SH-SY5Y (cell line): ENCODE results near the gene USP37.

Experiments used
- GATA2 ChIP-seq: IDR thresholded peaks from 2 replicates; pipeline ENCODE4 v1.6.1; 2011; ENCODE audit warnings: mild to moderate bottlenecking, low read depth, low read length
- GATA3 ChIP-seq: IDR thresholded peaks from 2 replicates; pipeline ENCODE4 v1.6.1; 2011; ENCODE audit warnings: low read depth, mild to moderate bottlenecking, low read length, moderate library complexity

DNA sequence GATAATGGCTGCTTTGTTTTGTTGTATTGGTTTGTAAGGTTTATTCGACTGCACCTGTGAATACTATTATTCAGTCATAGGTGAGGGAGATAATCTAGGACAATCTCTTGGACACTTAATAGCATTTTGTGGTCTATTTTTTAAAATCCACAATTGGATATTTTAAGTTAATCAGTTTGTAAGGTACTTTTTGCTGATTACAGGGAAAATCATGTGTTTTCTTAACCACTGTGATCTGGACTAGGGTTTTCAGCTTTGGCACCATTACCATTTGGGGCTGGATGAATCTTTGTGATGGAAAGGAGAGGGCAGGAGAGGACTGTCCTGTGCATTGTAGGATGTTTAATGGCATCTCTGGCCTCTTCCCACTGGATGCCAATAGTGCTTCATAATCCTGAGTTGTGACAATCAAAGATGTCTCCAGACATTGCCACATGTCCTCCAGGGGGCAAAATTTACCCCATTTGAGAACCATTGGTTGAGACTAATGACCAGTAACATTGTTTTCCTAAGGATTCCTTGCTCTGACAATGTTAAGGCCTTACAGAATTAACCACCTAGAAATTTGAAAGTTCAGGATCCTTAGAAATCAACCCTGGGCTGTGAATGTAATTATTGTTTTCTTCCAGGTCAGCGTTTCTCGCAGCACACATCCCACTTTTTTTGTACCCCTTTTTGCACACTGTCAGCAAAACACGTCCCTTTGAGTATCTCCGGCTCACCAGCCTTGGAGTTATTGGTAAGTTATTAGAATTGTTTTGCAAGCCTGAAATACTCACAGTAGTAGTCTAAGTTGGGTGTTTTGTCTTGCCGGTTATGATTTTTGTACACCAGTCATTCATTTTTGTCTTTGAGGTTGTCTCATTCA, 16.1 kb upstream of the USP37 start:
- no peak for TF ChIP-seq GATA2
- no peak for TF ChIP-seq GATA3
